K562 (cell line): ENCODE measurements around the gene RNF112.

Experiments used
- BRCA1 ChIP-seq, 2 experiments: fragments of 450-650 bp in 1 of 2; sonication (generic) in 1 of 2; formaldehyde crosslinking in 1 of 2; IDR thresholded peaks; 2 replicates each; pipeline versions ENCODE4 v1.5.0 to v1.6.1; 2017 to 2020; ENCODE audit warnings: mild to moderate bottlenecking in 1 of 2, missing genetic modification reagents in 1 of 2
- NEUROD1 ChIP-seq: fragments of 150-350 bp; IDR thresholded peaks from 2 replicates; pipeline ENCODE4 v1.6.1; 2014; ENCODE audit warnings: borderline replicate concordance, low read length, low read depth; ENCODE audit not compliant: partially characterized antibody
- POLR2AphosphoS5 ChIP-seq: IDR thresholded peaks from 2 replicates; pipeline ENCODE4 v1.6.1; 2011; ENCODE audit warnings: mild to moderate bottlenecking, low read depth, low read length, moderate library complexity; ENCODE audit not compliant: control insufficient read depth, insufficient read depth
- ZNF75A ChIP-seq: fragments of 450-650 bp; formaldehyde crosslinking; IDR thresholded peaks from 2 replicates; pipeline ENCODE4 v1.4.0; 2020; ENCODE audit warnings: mild to moderate bottlenecking
- TF ChIP-seq, protein P1 (sequence below): sonication (generic); formaldehyde crosslinking; IDR thresholded peaks from 2 replicates; pipeline ENCODE4 v1.8.0; 2022; ENCODE audit warnings: missing genetic modification reagents, mild to moderate bottlenecking, borderline replicate concordance

DNA sequence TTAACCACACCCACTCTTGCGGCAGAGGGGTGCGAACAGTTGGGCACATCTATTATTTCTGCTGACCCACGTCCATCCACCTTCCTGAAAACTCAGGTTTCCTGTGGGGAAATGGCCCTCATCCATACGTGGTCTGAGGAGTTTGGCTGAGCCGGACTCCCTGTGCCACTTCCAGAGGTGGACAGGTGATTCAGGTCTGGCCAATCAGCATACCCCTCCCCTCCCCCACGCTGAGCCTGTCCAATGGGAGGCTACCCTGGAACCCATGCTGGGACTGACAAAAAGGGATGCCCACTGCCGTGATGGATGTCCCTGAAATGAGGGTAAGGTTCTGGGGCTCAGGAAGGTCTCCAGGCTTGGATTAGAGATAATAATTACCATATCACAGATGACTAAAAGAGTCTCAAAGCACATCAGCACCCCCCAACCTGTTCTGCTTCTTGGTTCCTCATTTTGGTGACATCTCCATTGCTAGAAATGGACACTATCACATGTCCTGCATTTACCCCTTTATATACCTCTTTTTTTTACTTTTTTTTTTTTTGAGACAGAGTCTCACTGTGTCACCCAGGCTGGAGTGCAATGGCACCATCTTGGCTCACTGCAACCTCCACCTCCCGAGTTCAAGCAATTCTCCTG is 38.0 kb upstream of the RNF112 start:
- TF ChIP-seq NEUROD1 (no peak), BRCA1 (IDR thresholded peaks at IDR 0.05) (no peak), BRCA1 (CRISPR knock-in tag; IDR thresholded peaks at IDR 0.05) (no peak), POLR2AphosphoS5 (no peak), ZNF75A (CRISPR knock-in tag) (no peak)
- TF ChIP-seq, protein P1, sequence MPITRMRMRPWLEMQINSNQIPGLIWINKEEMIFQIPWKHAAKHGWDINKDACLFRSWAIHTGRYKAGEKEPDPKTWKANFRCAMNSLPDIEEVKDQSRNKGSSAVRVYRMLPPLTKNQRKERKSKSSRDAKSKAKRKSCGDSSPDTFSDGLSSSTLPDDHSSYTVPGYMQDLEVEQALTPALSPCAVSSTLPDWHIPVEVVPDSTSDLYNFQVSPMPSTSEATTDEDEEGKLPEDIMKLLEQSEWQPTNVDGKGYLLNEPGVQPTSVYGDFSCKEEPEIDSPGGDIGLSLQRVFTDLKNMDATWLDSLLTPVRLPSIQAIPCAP (CRISPR knock-in tag): no peak
